PFSK-1 (cell line): ENCODE results near the gene TET2.

Source experiments
- POLR2AphosphoS5 ChIP-seq: IDR thresholded peaks from 2 replicates; pipeline ENCODE4 v1.6.1; 2012; ENCODE audit warnings: low read depth, mild to moderate bottlenecking, control low read depth, low read length, moderate library complexity
- REST ChIP-seq, 2 experiments: IDR thresholded peaks; 2 replicates each; pipeline versions ENCODE4 v1.6.1 to v1.8.0; 2011 to 2012; ENCODE audit warnings: low read depth in 2 of 2, low read length in 2 of 2, control low read depth in 1 of 2, inconsistent platforms in 1 of 2, mild to moderate bottlenecking in 1 of 2, moderate library complexity in 1 of 2; ENCODE audit not compliant: insufficient read depth in 1 of 2
- SIN3A ChIP-seq: IDR thresholded peaks from 2 replicates; pipeline ENCODE4 v1.6.1; 2012; ENCODE audit warnings: mild to moderate bottlenecking, low read length, moderate library complexity, borderline replicate concordance; ENCODE audit not compliant: insufficient read depth

GRCh38 chr4:105274090-105274489 is 127.4 kb downstream of the TET2 start:
- TF ChIP-seq POLR2AphosphoS5: no peak
- no peak for TF ChIP-seq REST (IDR thresholded peaks at IDR 0.05; ENCODE audit: insufficient read depth in 1 of 2, low read depth in 2 of 2, low read length in 2 of 2)
- no peak for TF ChIP-seq SIN3A
